GM15510 (cell line): ENCODE data around the gene TMEM115.

Source experiments
- POLR2A ChIP-seq: IDR thresholded peaks from 3 replicates; pipeline ENCODE4 v1.6.1; 2011; ENCODE audit warnings: borderline replicate concordance; ENCODE audit not compliant: insufficient read length; ENCODE audit errors: extremely low read depth

TMEM115 gene, protein sequence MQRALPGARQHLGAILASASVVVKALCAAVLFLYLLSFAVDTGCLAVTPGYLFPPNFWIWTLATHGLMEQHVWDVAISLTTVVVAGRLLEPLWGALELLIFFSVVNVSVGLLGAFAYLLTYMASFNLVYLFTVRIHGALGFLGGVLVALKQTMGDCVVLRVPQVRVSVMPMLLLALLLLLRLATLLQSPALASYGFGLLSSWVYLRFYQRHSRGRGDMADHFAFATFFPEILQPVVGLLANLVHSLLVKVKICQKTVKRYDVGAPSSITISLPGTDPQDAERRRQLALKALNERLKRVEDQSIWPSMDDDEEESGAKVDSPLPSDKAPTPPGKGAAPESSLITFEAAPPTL

DNA sequence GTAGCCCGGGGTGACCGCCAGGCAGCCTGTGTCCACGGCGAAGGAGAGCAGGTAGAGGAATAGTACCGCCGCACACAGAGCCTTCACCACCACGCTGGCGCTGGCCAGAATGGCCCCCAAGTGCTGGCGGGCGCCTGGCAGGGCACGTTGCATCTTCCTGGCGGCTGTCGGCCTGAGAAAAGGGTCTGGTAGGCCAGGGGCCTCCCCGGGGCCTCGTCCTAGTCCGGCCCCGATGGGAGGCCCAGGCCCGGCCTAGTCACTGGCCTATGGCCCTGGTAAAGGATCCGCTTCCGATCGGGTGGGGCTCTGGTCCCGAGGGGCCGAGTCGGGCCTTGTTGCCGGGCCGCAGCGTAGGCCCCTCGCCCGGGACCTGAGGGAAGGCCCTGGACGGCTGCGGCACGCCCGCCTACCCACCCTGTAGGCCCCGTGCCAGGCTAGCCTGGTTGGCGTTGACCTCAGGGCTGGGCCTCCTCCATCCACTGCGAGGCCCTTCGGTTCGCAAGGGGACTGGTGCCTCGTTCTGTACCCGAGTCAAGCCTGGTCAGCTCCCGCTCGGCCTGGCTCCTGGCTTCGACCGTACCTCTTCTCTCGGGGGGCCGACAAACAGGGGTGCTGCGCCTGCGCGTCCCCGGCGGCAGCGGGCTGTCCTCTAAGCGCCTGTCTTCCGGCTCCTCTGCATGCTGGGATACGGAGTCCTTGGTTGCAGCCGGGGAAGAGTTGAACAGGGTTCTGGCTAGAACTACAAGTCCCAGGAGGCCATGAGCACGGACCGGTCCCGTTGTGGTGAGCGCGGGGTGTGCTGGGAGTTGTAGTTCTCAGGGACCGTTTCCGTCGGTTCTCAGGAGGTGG is at the start of gene TMEM115:
Gene TMEM115 (minus strand): TSS at position 611 of the 849 bp plus-strand sequence. CDS start 458 bp downstream, at position 153.
- TF ChIP-seq POLR2A, result peak; percentile 74

DNA sequence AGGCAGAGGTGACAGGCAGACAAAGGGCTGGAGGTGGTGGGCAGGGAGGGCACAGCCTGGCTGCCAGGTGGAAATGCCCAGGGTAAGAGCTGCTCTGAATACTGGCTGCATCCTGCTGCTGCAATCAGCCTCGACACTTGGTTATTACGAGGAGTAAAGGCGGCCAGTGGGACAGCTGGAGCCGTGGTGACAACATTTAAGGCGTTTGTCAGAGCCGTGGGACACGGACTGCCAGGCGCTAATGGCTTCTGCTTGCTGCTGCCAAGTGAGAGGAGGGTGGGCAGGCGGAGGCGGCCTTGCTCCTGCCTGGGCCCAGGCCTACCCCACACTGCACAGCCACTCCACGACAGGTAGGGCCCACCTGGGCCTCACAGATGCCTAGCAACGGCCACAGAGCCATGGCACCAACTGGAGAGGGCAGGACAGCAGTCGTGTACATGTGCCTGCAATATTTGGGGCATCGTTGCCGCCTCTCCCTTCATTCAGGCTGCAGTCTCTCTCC is 49.2 kb upstream of the TMEM115 start:
- TF ChIP-seq POLR2A, result no peak

DNA sequence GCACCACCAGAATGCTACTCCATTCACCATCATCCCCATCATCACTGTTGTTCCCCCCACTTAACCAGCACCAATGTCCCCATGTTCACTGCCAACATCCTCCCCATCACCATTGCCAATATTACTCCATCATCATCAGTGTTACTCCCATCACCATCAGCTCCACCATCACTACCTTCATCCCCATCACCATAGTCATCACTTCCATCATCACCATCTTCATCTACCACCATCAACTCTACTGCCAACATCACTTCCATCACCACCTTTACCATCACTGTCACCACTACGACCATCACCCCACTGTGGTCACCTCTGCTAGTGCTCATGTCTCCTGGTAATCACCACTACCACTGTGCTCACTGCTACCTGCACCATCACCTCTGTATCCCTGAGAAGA is 47.2 kb upstream of the TMEM115 start:
- TF ChIP-seq POLR2A, result no peak

DNA sequence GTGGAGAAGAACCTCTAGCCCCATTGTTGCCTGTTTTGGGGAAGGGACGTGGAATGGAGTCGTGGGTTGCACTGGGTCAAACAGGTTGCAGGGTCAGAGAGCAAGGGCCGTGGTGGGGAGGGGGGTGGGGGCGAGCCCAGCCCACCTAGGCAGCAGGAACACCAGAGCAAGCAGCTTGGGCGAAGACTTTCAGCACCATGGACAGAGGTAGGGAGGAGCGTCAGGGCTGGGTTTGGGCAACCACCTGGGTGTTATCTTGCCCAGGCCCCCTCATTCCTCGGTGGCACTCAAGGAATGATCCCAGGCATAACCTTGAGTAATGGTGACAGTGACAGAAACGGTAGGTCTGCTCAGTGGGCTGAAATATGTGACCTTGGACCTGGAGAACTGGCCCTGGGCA is 45.9 kb upstream of the TMEM115 start:
- TF ChIP-seq POLR2A, result no peak

DNA sequence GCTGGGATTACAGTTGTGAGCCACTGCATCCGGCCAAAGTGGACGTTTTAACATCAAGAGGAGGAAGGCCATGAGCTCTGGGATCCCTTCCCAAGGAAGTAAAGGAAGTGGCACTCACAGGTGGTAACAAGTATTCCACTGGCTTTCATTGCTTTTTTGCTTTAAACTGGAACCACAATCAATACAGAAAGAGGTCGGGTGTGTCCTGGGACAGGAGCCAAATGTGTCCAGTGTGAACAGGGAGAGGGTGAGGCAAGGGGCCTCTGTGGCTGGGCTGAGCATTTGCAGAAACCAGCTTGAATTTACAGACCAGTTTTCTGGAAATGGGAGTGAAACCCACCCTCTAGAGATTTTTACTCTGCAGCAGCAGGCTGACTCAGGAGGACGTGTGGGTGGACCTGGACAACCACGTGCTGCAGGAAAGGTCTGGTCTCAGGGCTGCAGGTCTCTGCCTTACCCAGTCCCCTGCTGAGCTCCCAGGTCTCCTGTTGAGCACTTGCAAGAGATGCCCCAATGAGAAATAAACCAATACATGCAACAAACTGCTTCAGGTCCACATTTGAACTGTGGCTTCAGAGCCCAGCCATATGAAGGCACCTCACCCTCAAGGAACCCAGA is 42.8 kb upstream of the TMEM115 start:
- no peak for TF ChIP-seq POLR2A

DNA sequence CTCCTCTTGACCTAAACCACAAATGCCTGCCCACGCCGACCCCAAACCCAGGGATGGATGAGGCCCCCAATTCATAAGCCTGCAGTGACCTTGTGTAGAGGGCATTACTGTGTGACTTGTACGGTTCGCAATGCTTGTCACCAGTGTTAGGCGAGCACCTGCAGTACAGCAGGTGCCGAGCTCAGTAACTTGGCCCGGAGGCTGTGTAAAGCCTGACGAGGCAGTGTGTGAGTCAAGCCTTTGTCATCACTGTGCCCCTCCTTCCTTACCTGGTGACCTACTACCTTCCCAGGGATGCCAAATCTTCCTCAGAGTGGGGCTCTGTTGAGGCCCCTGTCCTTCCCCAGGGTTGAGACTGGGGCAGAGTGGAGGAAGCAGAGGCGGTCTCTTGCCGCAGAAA is 37.2 kb upstream of the TMEM115 start:
- TF ChIP-seq POLR2A, result no peak

DNA sequence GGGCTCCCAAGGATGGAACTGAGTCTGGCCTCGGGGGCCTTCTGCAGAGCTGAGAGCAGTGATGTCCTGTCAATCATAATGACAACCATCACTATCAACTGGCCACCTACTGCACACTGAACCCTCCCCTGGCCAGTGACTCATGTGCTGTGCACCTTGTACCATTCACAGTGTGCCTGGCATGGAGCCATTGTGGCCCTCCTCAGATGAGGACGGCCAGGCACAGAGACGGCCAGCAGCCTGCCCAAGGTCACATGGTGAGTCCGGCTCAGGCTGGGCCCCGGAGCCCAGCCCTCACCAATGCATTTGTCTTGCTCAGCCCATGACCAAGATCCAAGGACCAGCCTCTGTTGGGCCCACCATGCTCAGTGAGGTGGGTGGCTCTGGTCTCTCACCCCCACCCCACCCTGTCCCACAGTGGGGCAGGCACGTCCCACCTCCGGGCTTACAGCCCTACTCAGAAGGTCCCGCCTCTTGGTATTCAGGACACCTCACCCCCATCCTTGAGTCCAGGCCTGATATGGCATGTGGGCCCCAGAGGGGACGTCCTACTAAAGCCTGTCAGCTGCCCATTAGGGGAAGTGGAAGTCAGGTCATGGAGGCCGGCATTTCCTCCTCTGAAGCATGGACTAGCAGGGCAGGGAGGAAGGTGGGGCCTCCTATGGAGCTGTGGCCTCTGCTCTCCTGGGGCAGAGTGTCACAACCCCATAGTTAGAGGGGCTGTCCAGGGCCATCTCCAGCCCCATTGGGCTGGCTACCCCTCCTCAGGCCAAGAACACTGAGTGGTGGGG is 35.9 kb upstream of the TMEM115 start:
- TF ChIP-seq POLR2A, result no peak

DNA sequence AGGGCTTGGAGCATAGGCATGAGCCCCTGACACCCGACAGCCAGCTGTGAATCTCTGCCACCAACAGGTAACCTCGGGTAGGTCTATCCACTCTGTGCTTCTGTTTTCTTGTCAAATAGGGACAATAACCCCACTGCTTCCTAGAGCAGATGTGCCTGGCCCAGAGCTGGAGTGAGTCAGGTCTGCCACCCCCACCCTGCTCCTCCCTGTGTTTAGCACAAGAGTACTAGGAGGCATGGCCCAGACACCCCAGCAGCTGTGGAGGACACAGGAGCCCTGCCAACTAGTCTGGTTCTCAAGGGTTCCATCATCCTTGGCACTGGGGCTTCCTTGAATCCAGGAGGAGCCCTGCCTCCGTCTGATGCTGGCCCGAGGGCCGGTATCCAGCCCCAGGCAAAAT is 33.7 kb upstream of the TMEM115 start:
- no peak for TF ChIP-seq POLR2A

DNA sequence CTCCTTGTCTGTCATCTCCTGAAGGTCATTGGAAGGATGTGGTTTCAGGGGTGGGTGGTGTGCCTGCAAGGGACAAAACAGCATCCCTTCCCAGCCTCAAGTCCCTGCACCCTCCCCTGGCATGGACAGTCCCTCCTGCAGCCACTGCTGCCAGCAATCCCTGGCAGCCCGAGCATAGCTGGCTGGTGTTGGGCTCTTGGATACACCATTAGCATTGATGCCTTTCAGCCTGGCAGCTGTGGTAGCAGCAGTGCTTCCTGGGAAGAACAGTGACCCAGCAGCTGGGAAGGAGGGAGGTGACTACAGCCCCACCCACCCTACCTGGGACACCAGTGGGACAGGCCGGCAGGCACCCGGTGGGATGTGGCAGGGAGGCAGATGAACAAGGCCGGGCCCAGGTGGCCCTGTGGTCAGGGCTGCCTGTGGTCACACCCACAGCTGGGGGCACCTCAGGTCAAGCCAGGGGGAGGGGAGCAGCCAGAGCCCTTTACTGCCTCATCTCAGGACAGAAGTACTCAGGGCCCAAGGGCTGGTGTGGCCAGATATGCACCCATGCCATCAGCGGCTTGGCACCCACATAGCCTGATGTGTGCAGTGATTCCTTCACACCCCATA is 32.9 kb upstream of the TMEM115 start:
- TF ChIP-seq POLR2A, result no peak

DNA sequence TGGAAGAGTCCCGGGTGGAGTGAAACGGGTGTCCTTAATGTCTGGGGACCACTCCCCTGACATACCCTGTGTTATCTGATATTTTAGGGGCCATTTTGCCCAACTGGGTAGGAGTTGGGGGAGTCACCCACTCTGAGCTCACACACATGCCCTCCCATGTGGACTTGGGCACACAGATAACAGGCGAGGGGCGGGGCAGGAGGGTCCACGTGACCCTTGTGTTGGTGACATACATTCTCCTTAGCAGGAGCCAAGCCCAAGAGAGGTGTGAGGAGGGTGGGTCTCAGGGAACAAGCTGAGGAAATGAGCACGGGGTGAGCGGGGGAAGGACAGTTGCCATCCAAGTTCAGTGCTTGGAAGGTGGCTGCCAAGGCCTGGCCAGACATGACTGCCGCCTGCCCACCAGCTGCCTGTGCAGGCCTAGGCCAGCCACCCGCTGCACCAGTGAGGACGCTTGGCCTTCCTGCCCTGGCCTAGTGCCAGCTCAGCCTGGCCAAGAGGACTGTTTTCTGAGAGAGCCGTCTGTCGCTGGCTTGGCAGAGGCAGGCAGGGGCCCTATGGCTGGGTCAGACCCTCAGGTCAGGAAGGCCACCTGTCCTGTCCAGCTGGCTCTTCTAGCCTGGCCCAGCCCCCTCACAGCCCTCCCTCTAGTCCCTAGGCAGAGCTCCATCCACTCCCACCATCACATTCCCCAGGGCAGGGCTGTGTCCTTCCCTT is 31.3 kb upstream of the TMEM115 start:
- no peak for TF ChIP-seq POLR2A

DNA sequence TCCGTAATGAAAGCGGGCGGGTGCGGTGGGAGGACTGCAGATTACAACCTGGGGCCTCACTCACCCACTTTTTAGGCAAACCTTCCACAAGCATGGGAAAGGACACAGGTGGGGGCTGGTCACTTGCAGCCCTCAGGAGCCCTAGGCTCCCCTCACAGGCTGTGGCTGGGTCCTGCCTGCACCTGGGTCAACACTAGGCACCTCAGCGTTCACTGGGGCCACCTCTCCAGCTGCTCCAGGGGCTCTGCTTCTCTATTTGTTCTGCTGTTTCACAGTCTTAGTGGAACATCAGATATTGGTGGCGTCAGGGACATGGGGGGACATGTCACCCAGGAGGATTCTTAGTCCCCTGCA is 30.1 kb upstream of the TMEM115 start:
- TF ChIP-seq POLR2A, result no peak

DNA sequence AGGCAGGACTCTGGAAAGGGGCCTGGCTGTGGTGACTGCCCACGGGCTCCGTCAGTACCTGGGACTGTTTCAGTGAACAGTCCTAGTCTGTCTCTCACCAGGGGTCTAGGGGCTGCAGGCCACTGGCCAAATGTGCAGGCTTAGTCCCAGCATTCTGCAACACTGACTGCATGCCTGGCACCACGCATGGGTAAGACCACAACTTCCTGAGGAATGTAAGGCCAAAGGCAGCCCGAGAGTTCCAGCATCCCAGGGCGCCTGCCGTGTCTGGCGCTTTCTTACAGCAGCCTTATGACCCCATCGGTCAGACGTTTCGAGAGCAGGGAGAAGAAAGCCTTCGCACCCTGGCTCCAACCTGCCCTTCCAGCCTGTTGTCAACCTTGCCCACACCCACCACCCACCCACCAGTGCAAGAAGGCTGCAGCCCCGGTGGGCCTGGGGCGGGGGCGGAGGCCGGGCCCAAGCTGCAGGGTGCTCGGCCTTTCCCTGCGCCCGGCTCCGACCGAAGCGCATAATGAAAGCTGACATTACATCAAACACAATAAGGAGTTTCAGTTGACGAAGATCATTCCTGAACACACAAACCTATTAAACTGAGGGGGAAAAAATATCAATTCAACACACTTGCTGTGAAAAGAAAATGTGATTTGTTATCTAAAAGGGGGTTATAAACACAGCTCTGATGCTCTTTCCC is 29.5 kb upstream of the TMEM115 start:
- no peak for TF ChIP-seq POLR2A
